ENCODE results near the gene PLA2G2D. TPM values are rescaled to one million over a fixed set of nuclear protein-coding genes. Genes with fewer than 3 reads are reported as not detected.

The PLA2G2D gene
- total and polyA plus RNA-seq, 2 of the 8 experiments (the other 6 are each of a cell fraction or from before 2014, with no cell fraction given) = not detected

- FAIRE-seq = no peak
- no peak for TF ChIP-seq GTF2F1 (IDR thresholded peaks at IDR 0.05; ENCODE audit: borderline replicate concordance, low read depth, low read length)
- no peak for TF ChIP-seq SIN3A (conservative IDR thresholded peaks at IDR 0.05 in 1 of 2, IDR thresholded peaks at IDR 0.05 in 1 of 2; ENCODE audit: low read depth in 1 of 2, low read length in 2 of 2)
- TF ChIP-seq NANOG (IDR thresholded peaks at IDR 0.05; ENCODE audit: insufficient read depth, low read depth, low read length, poor library complexity, severe bottlenecking) = no peak
- TF ChIP-seq KDM1A (IDR thresholded peaks at IDR 0.05; ENCODE audit: borderline replicate concordance, low read length) = no peak
- Histone ChIP-seq H2BK5ac (ENCODE audit: low read depth, low read length) (no peak overlapping the region), H2AFZ (ENCODE audit: low read length) (no peak overlapping the region), H3K14ac (ENCODE audit: insufficient read length) (no peak overlapping the region), H2BK15ac (ENCODE audit: low read length) (no peak overlapping the region), H3K36me3 (ENCODE audit: control insufficient read depth in 2 of 4, insufficient read depth in 4 of 4, low read length in 3 of 4) (no peaks in the 10 kb centered on the region), H3K9ac (replicated peaks in 1 of 4; ENCODE audit: extremely low read depth in 1 of 4, low read depth in 3 of 4, low read length in 3 of 4) (no peak overlapping the region), H2BK20ac (ENCODE audit: low read length) (no peak overlapping the region), H4K8ac (ENCODE audit: extremely low read depth, insufficient read depth, low read length) (no peak overlapping the region), H3K23me2 (ENCODE audit: low read depth, low read length) (no peaks in the 10 kb centered on the region), H2BK12ac (ENCODE audit: low read depth, low read length) (no peak overlapping the region), H3K56ac (replicated peaks; ENCODE audit: insufficient read length, low read depth, low read length) (no peak overlapping the region), H2BK120ac (replicated peaks; ENCODE audit: low read depth, low read length) (no peak overlapping the region), H3K27me3 (replicated peaks in 1 of 4; ENCODE audit: control insufficient read depth in 3 of 4, extremely low read depth in 1 of 4, insufficient read depth in 3 of 4, low read length in 3 of 4) (no peaks in the 10 kb centered on the region), H3K79me1 (ENCODE audit: low read depth, low read length) (no peaks in the 10 kb centered on the region), H4K20me1 (replicated peaks in 1 of 2; ENCODE audit: control insufficient read depth in 1 of 2, insufficient read depth in 2 of 2, low read length in 2 of 2) (no peaks in the 10 kb centered on the region), H3K4ac (replicated peaks; ENCODE audit: insufficient read length, low read depth, low read length) (no peak overlapping the region), H3K4me3 (ENCODE audit: extremely low read depth in 1 of 4, insufficient read depth in 2 of 4, low read depth in 3 of 4, low read length in 4 of 4) (no peak overlapping the region), H4K91ac (replicated peaks; ENCODE audit: insufficient read length, low read length) (no peak overlapping the region), H3K4me2 (ENCODE audit: insufficient read depth in 1 of 2, low read depth in 2 of 2, low read length in 2 of 2) (no peak overlapping the region), H3K4me1 (replicated peaks in 1 of 4; ENCODE audit: control insufficient read depth in 3 of 4, insufficient read depth in 4 of 4, low read length in 3 of 4) (no peaks in the 10 kb centered on the region; a peak in 2 of 7 replicates), H3K9me3 (ENCODE audit: insufficient read depth in 2 of 2, low read depth in 1 of 2, low read length in 1 of 2) (no peaks in the 10 kb centered on the region), H3K79me2 (ENCODE audit: control insufficient read depth in 1 of 2, insufficient read depth in 2 of 2, low read length in 2 of 2) (no peaks in the 10 kb centered on the region), H4K5ac (ENCODE audit: insufficient read length, low read depth, low read length) (no peak overlapping the region), H2AK5ac (ENCODE audit: low read depth, low read length) (no peak overlapping the region), H3K23ac (ENCODE audit: insufficient read length) (no peak overlapping the region), H3K18ac (ENCODE audit: extremely low read depth, low read length) (no peak overlapping the region), H3K27ac (ENCODE audit: low read depth, low read length) (no peak overlapping the region)
- DNase-seq (ENCODE audit: low read depth in 1 of 2, low spot score in 2 of 2) = no peak
- 90% methylated on average over 5 of the region's 5 CpGs; no CpG with 5 or more reads in 1 of the 2 experiments for WGBS, 2 experiments (ENCODE audit: extremely low coverage in 1 of 2, insufficient coverage in 1 of 2, insufficient read length in 1 of 2, insufficient replicate concordance in 2 of 2, low coverage in 1 of 2, low lambda C conversion rate in 2 of 2, missing lambda C conversion rate in 1 of 2)
- ChIA-PET POLR2A (ENCODE audit: partially characterized antibody) (no interaction called here), CTCF (ENCODE audit: partially characterized antibody) (interaction anchor here (0.8 to 2.1 kb wide), 2 partner anchors 9 to 117 kb away, joined by 3 to 6 read pairs; no protein-coding TSS in a partner anchor)
Observed at GRCh38 chr1:20076710-20077461, 42.5 kb downstream of the PLA2G2D start.
